ENCODE measurements around the gene FOXB2. TPM values are rescaled to one million over a fixed set of nuclear protein-coding genes. Genes with fewer than 3 reads are reported as not detected.

The FOXB2 gene
- polyA plus RNA-seq, 1 of the 3 experiments (the other 2 are of a cell fraction): not detected

DNA sequence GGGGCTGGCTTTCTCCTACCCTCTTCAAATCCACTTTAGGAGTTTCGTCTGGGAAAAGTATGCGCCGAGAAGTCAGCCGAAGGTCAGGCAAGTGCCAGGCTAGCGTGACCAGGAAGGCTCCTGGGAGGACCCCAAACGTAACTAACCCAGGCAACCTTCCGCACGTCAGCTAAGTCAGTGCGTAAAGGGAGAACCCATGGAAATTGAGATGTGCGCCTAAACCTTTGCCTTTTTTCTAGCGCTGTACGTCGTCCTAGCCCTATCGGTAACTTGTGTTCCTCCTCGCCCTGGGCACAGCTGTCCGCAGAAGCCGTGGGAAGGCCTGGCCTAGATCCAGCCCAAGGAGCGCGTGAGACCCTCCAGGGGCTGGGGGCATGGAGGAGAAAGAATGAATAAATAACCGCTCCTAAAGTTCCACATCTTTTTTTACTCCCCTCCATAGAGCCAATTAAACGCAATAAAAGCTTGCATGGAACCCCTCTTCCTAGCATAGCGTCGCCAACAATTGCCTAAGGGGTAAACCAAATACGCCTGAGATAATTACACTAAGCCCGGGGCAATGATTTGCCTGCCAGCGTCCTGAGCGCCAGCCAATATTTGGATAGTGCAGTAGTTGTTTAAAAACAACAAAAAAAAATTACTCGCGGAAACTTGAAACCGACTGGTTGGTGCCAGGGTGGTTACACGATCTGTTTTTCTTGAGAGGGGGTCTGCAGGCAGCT, 4.0 kb upstream of the FOXB2 start (continued):
- TF ChIP-seq MXI1 (IDR thresholded peaks at IDR 0.05; ENCODE audit: low read depth, low read length) (no peak), MEF2A (IDR thresholded peaks at IDR 0.05; ENCODE audit: borderline replicate concordance, low read depth) (no peak), FOXM1 (IDR thresholded peaks at IDR 0.05; ENCODE audit: low read depth) (no peak), TEAD4 (IDR thresholded peaks at IDR 0.05; ENCODE audit: borderline replicate concordance, insufficient read depth) (no peak)

DNA sequence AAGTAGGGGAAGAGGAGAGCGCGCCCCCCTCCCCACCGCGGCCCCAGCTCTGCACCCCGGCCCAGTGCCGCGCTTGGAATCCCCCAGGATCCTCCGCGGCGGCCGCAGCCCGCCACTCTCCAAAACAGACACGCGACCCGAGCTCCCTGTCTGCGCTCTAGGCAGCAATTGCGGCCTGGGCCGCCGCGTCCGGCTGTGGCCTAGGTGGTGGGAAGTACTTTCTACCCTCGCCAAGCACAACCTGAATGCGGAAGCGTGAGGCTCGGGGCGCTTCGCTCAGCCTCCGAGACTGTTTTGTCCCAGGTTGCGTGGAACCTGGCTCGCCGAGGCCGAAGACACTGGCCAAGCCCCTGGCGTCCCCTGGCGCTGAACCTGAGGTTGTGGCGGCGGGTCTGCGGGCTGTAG, 3.3 kb upstream of the FOXB2 start:
- WGBS (ENCODE audit: low lambda C conversion rate): 20% methylated on average over 1 of the region's 37 CpGs
- H3K9me2 ChIP-seq: no peaks in the 10 kb centered on the region
- no peaks in the 10 kb centered on the region for H3K9me3 ChIP-seq
- H3F3A ChIP-seq (replicated peaks; ENCODE audit: insufficient read depth): no peaks in the 10 kb centered on the region
- H3K27me3 ChIP-seq (ENCODE audit: insufficient read depth): peaks cover 96% of the 10 kb centered on the region
- H3K36me3 ChIP-seq (replicated peaks in 1 of 2; ENCODE audit: control insufficient read depth in 1 of 2, insufficient read depth in 2 of 2, low read length in 1 of 2): no peaks in the 10 kb centered on the region
- H3K9ac ChIP-seq: no peak overlapping the region
- no peak overlapping the region for H2AFZ ChIP-seq (ENCODE audit: low read depth)
- H4K20me1 ChIP-seq (ENCODE audit: insufficient read depth): no peaks in the 10 kb centered on the region
- CTCF ChIA-PET: interaction anchor here (0.7 kb wide), 1 partner anchor 209 kb away, joined by 3 read pairs; no protein-coding TSS in a partner anchor
- no peaks in the 10 kb centered on the region; a peak in 1 of 4 replicates for H3K4me1 ChIP-seq (ENCODE audit: control insufficient read depth in 1 of 2, insufficient read depth in 2 of 2, low read depth in 1 of 2, low read length in 1 of 2)
- no peaks in the 10 kb centered on the region for H3K79me2 ChIP-seq (ENCODE audit: insufficient read depth)
- no peak overlapping the region for H3K27ac ChIP-seq (ENCODE audit: low read depth in 2 of 2, low read length in 1 of 2)
- H3K4me2 ChIP-seq: peak overlapping the region; percentile 19; the same call in 1 of the 2 replicates
- POLR2A ChIA-PET: no interaction called here
- no peak overlapping the region for H3K4me3 ChIP-seq (ENCODE audit: low read depth in 2 of 2, low read length in 1 of 2)
- DNase-seq: peak; percentile 43
- TF ChIP-seq, protein P1, sequence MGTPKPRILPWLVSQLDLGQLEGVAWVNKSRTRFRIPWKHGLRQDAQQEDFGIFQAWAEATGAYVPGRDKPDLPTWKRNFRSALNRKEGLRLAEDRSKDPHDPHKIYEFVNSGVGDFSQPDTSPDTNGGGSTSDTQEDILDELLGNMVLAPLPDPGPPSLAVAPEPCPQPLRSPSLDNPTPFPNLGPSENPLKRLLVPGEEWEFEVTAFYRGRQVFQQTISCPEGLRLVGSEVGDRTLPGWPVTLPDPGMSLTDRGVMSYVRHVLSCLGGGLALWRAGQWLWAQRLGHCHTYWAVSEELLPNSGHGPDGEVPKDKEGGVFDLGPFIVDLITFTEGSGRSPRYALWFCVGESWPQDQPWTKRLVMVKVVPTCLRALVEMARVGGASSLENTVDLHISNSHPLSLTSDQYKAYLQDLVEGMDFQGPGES (IDR thresholded peaks at IDR 0.05; ENCODE audit: low read depth, low read length): no peak
- no peak for TF ChIP-seq RFX5 (IDR thresholded peaks at IDR 0.05; ENCODE audit: low read length)
- TF ChIP-seq SIN3A (IDR thresholded peaks at IDR 0.05; ENCODE audit: borderline replicate concordance, low read depth, low read length): no peak
- TF ChIP-seq NFIC (IDR thresholded peaks at IDR 0.05; ENCODE audit: borderline replicate concordance): no peak
- TF ChIP-seq MXI1 (IDR thresholded peaks at IDR 0.05; ENCODE audit: low read depth, low read length): no peak
- TF ChIP-seq TEAD4 (IDR thresholded peaks at IDR 0.05; ENCODE audit: borderline replicate concordance, insufficient read depth): no peak
- TF ChIP-seq MEF2A (IDR thresholded peaks at IDR 0.05; ENCODE audit: borderline replicate concordance, low read depth): no peak
- TF ChIP-seq JUND (IDR thresholded peaks at IDR 0.05): no peak
- no peak for TF ChIP-seq FOXJ3 (CRISPR knock-in tag; IDR thresholded peaks at IDR 0.05)
- TF ChIP-seq, protein P2, sequence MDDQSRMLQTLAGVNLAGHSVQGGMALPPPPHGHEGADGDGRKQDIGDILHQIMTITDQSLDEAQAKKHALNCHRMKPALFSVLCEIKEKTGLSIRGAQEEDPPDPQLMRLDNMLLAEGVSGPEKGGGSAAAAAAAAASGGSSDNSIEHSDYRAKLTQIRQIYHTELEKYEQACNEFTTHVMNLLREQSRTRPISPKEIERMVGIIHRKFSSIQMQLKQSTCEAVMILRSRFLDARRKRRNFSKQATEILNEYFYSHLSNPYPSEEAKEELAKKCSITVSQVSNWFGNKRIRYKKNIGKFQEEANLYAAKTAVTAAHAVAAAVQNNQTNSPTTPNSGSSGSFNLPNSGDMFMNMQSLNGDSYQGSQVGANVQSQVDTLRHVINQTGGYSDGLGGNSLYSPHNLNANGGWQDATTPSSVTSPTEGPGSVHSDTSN (IDR thresholded peaks at IDR 0.05): no peak
- no peak for TF ChIP-seq CHD2 (IDR thresholded peaks at IDR 0.05; ENCODE audit: low read length, partially characterized antibody)
- TF ChIP-seq GATA2 (CRISPR knock-in tag; IDR thresholded peaks at IDR 0.05): no peak
- no peak for TF ChIP-seq NRF1 (IDR thresholded peaks at IDR 0.05; ENCODE audit: low read depth, low read length)
- TF ChIP-seq ELF1 (IDR thresholded peaks at IDR 0.05): no peak
- no peak for TF ChIP-seq REST (IDR thresholded peaks at IDR 0.05; ENCODE audit: low read depth, low read length)
- no peak for TF ChIP-seq RXRA (IDR thresholded peaks at IDR 0.05; ENCODE audit: borderline replicate concordance, low read depth)
